GM19395 (cell line): ENCODE results near the gene TMEM125.
A peak's percentile ranks its signal among the peaks of the same experiment; 100 is the strongest.

Source experiments
- ATAC-seq: cut with Tn5 transposase; IDR thresholded peaks from one replicate; pipeline ENCODE4 v1.9.1; 2021; ENCODE audit warnings: mild to moderate bottlenecking, moderate library complexity; ENCODE audit not compliant: unreplicated experiment

TMEM125 gene

DNA sequence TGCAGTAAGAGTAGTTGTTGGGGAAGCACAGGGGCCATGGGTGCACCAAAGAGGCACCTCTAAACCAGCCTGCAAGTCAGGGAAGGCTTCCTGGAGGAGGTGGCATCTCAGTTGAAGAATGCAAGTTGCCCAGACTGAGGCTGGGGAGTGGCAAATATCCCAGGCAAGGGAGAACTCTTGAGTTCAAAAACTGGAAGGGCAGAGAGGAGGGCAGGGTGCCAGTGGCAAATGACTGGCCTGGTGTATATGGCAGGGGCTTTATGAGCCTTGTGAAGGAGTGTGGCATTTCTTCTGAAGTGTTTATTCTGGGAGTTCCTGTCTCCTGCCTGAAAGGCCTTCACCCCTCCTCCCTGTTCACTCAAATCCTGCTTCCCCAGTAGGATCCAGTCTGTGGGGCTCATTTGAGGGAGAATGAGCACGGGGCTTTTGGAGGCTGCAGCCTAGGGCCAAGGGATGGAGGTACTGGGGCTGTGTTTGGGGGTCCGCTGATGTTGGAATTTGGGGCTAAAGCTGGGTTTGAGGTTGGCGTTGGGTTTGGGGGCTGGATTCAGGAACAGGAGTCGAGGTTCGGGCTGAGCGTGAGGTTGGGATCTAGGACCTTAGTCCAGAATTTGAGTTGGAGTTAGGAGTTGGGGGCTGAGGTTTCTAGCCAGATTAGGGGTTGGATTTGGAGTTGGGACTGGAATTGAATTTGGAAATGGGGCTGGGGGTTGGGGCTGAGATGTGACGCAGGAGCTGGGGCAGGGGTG lies at the start of gene TMEM125:
Gene TMEM125 (plus strand): TSS at position 357 of the 749 bp plus-strand sequence. CDS start 2,740 bp downstream, outside the sequence.
- ATAC-seq: no peak

GRCh38 chr1:43220905-43221778 lies 48.6 kb upstream of the TMEM125 start:
- peak; percentile 79 for ATAC-seq

GRCh38 chr1:43221797-43222196 lies 48.0 kb upstream of the TMEM125 start:
- no peak for ATAC-seq

DNA sequence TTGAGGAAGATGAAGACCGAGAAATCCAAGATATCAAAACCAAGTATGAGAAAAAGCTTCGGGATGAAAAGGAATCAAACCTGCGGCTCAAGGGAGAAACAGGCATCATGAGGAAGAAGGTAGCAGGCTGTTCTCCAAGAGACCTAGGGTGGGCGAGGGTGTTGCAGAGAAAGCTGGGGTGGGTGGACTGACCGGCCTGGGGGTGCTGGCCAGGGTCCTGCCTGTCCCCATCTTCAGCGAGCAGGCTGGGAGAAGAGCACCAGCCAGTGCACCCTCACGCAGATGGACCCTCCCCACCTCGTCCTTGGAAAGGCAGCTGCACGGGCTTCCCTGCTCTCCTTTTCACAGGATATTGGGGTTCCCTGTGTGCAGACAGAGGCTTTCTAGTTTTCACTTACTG lies 46.9 kb upstream of the TMEM125 start:
- no peak for ATAC-seq

GRCh38 chr1:43225168-43225567 lies 44.6 kb upstream of the TMEM125 start:
- ATAC-seq: no peak

- ATAC-seq: no peak
These were observed 42.5 kb upstream of the TMEM125 start for GRCh38 chr1:43227143-43227764.

- ATAC-seq: no peak
These were observed 39.7 kb upstream of the TMEM125 start for GRCh38 chr1:43229826-43230780.

DNA sequence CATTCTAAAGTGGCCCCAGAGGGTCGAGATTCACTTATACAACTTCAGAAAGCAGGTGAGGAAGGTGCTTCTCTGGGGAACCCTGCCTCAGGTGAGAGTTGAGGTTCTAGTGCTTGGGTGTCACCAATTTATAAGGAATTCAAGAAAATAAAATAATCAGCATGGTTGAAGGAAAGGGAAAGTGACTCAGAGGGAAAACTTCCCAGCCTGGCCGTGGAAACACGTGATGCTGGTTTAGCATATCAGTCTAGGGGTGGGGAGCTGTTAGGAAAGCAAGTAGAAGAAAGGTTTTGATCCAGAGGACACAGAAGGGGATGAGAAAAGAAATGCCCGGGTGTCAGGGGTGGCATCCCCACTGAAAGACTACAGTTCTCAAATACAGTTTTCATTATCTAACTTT lies 37.7 kb upstream of the TMEM125 start:
- ATAC-seq: no peak

DNA sequence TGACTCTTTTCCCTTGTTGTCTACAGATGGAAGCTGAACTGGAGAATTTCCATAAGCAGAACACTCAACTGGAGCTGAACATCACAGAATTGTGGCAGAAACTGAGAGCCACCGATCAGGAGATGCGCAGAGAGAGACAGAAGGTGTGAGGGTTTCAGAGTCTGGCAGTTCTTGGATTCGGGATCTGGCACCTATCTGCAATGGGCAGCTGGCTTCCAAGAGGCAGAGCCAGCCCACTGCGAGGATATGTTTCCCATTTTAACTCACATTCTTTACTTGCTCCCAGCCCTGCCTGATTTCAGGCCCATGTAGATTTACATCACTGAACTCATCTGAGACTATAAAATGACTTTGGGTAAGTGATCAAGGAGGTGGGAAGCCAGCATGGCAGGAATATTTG lies 37.3 kb upstream of the TMEM125 start:
- no peak for ATAC-seq

DNA sequence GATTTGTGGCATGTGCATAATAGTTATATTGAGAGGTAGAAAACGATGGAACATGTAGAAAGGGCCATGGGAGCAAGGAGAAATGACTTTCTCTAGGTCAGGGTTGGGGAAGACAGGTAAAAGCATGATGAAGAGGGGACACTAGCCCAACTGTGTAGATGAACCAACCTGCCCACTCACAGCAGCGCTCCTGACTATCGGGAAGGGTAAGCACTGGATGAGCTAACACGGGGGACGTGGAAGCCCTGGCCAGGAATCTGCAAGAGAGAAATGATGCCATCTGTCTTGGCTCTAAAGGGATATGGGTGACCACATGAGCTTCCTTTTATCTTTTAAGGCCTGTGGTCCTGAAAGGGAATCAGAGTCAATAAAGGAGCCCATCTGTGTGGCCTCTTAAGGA lies 36.2 kb upstream of the TMEM125 start:
- ATAC-seq: no peak

DNA sequence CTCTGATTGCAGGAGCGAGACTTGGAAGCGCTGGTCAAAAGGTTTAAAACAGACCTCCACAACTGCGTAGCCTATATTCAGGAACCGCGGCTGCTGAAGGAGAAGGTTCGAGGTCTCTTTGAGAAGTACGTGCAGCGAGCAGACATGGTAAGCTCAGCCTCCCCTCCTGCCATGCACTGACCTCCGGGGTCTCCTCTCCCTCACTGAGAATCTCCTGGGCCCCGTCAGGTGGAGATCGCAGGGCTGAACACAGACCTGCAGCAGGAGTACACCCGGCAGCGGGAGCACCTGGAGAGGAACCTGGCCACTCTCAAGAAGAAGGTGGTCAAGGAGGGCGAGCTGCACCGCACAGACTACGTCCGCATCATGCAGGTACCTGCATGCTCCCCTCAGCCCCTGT lies 35.5 kb upstream of the TMEM125 start:
- ATAC-seq: no peak

DNA sequence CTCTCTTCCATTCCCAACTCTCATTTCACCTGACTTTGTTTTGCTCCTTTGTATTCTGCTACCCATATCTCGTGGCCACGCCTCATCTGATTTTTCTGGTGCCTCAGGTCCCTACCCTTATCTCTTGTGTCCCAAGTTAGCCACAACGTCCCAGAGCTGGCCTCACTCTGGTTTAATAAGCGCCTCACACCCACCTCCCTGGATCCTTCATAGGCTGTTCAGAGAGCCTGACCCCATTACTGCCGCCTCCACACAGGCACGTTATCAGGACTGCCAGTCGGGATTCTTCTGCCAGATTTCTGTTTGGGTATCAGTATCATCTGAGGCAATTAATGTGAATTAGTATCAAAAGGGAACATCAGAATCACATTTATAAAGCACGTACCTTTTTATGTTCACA lies 34.7 kb upstream of the TMEM125 start:
- ATAC-seq: no peak

- no peak for ATAC-seq
These were observed 34.2 kb upstream of the TMEM125 start for GRCh38 chr1:43235451-43236121.

DNA sequence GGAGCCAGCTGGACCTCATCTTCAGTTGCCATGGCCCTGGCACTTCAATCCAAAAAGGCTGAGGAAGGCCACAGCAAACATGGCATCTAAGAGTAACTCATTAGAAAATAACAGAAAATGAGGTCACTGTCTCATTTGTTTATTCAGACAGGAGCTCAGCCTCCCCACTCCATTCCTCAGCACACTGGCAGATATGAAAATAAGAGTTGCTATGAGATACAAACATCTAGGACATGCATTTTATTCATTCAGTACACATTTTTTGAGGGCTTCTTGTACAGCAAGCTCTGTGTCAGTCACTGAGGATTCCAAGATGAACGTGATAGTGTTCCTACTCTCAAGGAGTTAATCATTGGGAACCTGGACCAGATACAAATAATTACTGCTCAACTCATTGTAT lies 32.7 kb upstream of the TMEM125 start:
- no peak for ATAC-seq

DNA sequence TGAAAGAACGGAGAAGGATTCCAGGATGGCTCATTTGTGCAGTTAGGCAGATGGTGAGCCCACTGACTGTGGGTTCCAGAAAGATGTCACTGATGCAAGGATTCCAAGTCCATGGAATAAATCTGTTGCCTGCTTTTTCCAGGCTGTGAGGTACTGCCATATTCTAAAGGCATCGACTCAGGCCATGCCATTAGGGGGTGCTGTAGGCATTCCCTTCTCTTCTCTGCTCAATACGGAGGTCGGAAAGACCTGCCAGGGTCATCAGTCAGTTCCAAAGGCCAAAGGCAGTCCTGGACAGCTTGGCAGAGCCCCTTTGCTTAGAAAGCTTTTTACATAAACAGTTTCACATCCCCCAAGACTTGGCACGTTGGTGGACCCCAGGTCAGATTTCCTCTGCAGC lies 31.7 kb upstream of the TMEM125 start:
- no peak for ATAC-seq

DNA sequence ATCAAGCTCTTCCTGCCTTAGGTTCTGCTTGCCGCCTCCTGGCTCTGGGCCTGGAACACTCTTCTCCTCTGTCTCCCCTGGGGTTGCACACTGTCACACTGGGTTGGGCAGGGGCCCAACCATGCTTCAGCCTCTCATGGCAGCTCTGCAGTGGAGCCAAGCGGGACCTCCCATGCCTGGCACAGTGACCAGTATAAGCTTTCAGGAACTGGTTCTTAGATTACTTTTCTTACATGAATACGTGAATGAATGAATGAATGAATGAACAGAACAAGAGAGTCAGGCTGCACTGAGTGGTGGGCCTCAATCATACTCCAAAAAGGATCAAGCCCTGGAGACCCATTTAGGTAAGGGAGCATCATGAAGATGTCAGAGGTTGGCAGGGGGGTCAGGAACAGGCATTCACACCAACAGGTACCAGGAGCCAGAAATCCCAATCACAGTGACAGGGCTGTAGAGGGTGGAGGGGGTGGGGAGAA lies 30.8 kb upstream of the TMEM125 start:
- peak; percentile 16 for ATAC-seq

- peak; percentile 93 for ATAC-seq
These were observed 30.3 kb upstream of the TMEM125 start for GRCh38 chr1:43239484-43239883.

- ATAC-seq: no peak
These were observed 28.4 kb upstream of the TMEM125 start for GRCh38 chr1:43241413-43241836.

GRCh38 chr1:43243299-43243698 lies 26.5 kb upstream of the TMEM125 start:
- no peak for ATAC-seq
